DMS153 treated with DMSO at 0.1 percent for 48 hours (cell line): Measurements from ENCODE around the gene CHCHD6.

ENCODE experiments used
- DNase-seq: peaks from one replicate; lab custom pipeline; 2025; ENCODE audit not compliant: unreplicated experiment; lab: John Stamatoyannopoulos, UW

Gene CHCHD6

DNA sequence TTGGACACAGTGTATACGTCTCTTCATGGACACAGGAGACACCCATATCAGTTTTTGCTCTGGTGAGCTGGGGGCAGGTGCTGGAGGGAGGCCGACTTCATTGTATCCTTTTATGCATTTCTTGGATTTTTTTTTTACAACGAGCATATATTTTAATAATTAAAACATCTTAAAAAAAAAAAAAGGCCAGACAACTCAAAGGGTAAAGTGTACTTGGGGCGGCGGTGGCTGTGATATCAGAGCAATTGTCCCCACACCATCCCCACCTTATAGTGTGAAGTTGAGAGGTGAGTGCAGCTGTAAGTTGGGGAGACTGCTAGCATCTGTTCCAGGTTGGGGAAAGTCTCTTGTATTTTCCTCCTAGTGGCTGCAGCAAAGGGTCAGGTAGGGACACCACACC, 266.9 kb downstream of the CHCHD6 start:
- DNase-seq, result no peak

DNA sequence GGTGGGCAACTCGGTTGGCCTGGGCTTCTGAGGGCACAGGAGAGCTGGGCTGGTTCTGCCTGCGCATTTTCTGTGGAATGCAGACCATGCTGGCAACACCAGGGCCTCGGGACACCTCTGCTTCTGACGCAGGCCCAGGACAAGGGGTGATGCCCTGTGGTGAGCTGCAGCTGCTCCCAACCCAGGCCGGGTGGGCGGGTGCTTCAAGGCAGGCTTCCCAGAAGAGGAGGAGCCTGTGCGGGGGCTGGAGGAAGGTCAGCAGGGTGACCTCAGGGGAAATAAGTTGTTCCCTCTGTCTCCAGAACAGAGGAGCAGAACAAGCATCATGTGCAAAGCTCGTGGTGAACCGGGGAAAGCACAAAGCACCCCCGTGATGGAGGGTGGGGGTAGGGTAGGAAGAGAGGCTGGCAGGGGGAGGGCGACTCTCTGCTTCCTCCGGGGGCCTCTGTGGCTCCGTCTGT, 267.9 kb downstream of the CHCHD6 start:
- no peak for DNase-seq

DNA sequence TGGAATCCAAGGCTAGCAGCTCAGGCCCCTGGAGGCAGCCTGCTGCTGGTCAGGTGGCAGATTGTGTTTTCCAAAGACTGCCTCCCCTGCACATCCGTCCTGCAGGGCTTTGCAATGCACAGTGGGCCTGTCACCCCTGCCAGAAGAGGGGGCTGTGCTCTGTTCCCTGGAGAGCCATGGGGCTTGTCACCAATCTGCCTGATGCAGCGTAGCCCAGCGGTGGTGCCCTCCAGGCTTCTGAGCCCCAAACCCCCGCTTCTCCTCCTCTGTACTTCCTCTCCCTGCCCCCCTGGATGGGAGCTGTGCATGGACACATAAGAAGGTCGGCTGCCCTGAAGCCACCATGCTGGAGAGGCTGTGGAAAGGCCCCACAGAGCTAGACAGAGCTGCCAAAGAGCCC, 268.8 kb downstream of the CHCHD6 start:
- DNase-seq, result no peak

DNA sequence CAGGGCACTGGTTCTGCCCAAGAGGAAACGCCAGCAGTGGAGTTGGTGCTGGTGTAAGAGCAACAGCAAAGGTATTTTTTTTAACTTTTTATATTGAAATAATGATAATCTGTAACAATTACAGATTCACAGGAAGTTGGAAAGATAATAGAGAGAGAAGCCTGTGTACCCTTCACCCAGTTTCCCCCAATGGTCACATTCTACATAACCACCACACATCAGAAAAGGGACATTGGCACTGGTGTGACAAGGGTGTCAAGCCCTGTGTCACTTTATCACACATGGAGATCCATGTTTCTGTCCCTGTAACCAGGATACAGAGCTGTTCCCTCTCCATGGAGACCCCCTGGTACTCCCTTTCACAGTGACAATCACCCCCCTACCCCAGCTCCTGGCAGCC, 269.8 kb downstream of the CHCHD6 start:
- no peak for DNase-seq

DNA sequence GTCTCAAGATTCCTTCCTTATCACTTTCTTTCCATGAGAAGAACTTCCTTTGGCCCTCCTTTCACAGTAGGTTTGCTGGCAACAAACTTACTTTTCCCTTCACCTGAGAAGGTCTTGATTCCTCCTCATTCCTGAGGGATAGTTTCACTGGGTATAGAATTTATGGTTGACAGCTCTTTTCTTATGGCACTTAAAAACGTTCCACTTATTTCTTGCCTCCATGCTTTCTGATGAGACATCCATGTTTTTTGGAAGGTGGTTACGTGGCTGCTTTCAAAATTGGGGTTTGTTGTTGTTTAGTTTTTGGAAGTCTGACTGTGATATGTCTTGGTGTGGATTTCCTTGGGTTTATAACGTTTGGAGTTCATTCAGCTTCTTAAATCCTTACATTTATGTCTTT, 270.7 kb downstream of the CHCHD6 start:
- DNase-seq, result no peak

DNA sequence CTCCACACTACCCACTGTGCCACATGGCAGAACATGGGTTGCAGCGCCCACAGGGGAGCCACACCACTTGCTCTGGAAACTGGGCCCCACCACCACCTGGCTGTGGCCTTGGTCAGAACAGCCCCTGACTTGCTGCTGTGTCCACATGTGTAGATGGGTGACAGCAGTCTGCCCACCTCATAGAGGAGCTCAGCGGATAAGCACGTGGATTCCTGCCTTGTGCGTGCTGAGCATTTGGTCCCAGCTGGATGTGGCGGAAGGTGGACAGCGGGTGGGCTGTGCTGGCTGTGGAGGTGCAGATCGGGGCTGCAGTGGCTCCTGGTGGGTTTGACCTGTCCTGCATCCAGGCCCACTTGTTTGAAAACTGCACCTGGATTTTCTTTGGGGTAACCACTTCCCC, 272.9 kb downstream of the CHCHD6 start:
- DNase-seq, result no peak

DNA sequence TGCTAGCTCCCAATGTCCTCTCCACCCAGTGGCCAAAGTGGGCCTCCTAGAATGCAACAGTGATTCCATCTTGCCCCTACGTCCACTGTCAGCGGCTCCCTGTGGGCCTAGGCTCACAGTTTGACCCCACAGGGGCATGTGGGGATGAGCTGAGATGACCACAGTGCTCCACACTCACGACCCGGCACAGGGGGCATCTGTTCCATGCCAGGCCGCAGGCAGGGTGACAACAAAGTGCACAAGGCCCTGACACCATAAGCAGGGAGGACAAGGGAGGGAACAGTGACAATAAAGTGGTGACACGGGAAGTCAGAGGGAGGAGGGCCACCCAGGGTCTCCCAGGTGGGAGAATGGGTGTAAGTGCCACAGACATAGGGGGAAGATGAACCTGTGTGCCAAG, 273.8 kb downstream of the CHCHD6 start:
- DNase-seq, result no peak

DNA sequence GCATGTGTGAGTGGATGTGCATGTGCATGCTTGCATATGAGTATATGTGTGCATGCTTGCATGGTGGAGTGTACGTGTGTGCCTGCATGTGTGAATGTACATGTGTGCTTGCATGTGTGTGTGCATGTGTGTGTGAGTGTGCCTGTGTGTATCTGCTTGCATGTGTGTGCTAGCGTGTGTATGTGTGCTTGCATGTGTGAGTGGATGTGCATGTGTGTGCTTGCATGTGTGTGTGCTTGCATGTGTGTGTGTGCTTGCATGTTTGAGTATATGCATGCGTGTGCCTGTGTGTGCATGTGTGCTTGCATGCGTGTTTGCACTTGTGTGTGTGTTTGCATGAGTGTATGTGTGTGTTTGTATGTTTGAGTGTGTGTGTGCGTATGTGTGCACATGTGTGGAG, 274.3 kb downstream of the CHCHD6 start:
- no peak for DNase-seq

DNA sequence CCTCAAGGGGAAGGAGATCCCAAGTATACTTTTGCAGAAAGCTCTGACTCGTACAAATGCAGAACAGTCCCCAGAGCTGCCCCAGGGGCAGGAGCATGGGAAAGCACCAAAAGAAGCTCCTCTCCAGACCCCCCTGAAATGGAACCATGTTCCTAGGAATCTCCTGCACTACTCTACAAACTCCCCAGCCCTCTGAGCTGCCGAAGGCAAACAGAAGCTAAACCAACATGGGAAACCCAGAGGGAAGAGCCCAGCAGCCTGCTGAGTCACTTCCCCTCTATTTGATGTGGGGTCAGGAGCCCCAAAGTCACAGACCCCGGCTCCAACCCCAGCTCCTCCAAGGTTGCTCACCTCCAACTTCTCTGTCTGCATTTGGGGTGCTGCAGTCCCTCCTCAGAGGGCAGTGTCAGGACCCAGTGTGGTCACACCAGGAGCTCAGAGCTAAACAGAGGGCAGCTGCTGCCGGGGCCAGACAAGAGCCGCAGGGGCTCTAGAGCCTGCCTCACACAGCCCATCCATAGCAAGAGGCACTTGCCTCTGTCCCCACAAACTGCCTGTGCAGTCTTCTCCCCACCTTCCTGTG, 275.1 kb downstream of the CHCHD6 start:
- DNase-seq, result no peak

DNA sequence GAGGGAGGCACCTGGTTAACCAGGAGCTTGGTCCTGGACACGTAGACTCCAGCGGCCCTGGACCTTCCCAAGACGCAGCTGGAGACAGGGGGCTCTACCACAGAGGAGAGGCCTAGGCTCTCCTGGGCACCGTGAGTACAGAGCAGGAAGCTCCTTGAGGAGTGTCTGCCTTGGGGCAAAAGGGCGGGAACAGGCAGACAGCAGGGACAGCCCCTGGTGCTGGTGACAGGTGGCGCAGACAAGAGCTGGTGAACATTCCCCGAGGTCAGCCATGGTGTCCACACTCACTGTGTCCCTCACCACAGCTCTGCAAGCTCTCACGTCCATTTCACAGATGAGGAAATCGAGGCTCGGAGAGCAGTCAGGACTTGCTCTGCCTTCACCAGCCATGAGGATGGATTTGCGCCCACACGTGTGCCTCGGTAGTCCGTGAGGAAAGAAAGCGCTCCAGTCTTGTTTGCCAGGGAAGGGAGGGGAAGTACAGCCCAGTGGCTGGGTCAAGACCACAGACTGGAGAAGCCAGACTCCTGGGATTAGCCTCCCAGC, 276.3 kb downstream of the CHCHD6 start:
- no peak for DNase-seq

DNA sequence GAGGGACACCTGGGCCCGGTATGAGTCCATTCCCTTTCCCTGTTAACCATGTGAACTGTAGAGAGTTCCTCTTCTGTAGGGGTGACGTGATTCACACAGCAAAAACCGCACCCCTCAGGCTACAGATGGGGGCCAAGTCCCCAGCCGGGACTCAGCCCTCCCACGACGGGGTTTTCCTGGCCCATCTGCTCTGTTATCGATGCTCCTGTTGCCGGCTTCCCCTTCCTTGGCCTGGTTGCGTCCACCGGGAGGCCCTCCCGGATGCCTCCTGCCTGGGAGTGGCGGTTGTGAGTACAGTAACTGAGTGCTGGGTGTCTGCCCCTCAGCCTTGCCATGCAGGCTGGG, 278.1 kb downstream of the CHCHD6 start:
- no peak for DNase-seq

DNA sequence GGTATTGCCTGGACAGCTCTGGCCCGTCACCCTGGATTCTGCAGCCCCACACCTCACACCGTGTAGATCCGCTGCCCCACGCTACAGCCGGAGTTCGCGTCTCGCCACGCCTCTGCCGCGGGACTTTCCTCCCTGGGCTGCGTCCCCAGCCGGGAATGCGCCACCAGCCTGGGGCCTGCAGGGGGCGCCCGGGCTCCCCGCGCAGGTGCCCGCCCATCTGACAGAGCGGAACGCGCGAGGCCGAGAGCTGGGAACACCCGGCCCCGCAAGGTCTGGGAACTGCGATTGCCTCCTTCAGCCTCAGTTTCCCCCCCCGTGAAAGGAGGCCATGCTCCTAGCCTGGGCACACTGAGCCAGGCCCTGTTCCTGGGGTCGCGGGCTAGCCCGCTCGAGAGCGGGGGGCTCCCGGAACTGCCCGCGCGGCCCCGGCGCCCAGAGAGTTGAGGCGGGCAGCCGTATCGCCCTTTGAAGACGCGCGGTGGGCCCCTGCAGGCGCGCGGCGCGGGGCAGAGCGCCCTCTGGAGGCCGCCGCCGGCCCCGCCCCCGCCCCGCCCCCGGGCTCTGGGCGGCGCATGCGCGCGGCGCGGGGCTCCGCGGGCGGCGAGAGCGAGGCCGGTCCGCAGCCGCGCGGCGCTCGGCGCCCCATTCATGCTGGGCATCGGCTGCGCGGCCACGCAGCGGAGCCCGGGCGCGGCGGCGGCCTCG, 278.6 kb downstream of the CHCHD6 start, which contains the start of gene PLXNA1:
TSS of gene PLXNA1 (plus strand) at position 645 of the 705 bp plus-strand sequence. CDS start 5,479 bp downstream, outside the sequence.
- DNase-seq, result peak; percentile 45

DNA sequence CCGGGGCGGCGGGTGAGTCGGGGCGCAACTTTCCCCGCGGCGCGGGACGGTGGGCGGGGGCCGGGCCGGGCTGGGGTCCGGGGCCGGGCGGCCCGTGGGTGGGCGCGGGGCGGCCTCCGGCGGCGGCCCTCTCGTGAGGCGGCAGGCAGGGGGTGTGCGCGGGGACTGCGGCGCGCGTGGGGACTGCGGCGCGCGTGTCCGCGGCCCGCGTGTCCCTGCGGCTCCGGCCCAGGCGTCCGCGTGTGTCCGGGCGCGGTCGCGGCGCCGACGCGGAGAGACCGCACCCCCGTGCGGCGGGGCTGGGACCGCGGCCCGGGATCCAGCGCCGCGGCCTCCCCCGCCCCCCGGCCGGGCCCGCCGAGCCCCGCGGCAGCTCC, 279.2 kb downstream of the CHCHD6 start:
- DNase-seq, result no peak

DNA sequence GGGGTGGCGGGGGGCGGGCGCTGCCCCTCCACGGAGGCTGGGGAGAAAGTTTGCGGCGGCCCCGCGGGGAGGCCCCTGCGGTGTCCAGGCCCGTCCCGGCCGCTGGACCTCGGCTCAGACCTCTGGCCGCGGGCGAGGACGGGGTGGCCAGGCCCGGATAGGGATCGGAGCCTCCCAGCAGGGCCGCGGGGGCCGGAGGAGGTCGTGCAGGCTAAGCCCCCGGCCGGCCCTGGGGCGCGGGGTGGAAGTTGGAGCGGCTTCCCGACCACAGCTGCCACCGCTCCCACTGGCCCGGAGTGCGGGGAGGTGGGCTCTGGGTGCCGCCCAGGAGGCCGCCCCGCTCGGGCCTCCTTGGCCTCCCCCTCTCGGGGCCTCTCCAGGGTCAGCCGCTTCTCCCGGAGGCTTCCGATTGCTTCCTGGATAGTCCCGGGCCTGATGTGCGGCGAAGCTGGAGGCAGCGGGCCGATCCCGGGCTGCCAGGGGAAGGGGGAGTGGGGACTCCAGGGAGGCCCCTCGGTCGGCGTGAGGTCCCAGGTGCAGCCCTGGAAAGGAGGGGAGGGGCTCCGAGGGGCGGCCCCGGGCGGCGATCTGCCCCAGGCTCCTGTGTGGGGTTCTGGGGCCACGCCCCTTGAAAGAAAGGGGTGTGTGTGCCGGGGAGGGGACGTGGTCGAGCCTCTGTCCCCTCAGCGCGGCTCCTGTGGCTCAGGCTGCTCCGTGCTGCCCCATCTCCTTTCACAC, 279.8 kb downstream of the CHCHD6 start:
- no peak for DNase-seq

DNA sequence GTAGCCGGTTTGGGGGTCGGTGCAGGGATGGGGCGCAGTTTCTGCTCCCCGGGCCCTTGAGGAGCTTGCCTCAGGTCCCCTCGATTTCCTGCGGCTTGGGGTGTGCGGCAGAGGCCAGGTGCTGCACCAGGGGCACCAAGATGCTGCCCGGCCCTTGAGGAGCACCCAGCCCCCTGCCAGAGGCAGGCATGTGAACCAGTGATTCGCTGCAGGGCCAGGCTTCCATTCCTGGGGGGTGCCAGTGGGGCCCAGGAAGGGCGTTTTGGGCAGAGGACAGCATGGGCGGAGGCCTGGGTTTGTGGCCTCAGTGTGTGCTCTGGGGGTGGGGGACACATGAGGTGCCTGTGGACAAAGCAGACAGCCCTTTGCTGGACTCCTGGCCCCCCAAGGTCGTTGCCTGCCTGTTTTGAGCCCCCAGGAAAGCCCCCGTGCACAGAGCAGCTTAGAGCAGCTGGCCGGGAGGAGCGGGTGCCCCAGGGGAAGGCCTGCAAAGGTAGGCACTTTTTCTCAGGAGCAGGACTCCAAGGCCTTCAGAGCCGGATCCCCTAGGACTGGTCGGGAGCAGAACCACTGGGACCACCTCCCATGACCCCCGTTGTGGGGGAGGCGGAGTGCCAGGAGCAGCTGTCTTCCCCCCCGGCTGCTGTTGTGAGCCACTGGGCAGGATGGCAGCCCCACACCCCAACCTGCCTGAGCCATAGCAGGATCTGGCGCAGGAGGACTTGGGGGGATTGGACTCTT, 280.5 kb downstream of the CHCHD6 start:
- DNase-seq, result no peak

DNA sequence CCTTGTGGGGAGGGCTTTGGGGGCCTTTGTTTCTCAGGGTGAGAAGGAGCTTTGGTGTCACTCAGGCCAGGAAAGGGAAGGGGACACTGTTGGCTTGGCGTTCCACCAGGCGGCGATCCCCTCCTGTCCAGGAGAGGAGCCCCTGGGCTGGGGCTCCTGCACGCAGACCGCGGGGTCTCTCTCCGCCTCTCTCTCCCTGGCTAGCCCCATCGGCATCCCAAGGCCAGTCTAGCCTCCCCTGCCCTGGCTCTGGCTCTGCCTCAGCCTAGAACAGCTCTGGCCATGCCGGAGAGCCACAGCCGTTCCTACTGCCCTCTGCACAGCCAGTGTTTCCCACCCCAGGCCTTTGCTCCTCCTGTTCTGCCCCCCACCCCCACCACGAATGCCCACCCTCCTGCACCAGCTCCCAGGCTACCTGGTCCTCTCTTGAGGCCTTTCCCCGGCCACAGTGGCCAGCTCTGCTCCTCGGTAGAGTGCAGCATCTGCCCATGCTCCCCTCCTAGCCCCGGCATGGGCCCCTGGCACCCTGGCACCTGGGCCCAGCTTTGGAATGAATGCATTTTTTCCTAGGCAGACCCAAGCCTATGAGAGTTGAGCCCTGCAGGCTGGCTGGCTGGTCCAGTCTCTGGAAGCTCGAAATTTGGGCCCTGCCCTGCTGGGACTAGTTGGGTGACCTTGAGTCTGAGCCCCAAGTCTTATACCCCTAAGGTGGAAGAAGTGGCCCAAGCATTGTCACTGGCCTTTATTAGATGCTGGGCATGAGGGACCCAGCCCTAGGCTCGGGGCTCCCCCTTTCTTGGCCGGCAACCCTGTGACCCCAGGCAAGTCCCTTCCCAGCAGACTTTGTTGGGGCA, 281.3 kb downstream of the CHCHD6 start:
- no peak for DNase-seq

DNA sequence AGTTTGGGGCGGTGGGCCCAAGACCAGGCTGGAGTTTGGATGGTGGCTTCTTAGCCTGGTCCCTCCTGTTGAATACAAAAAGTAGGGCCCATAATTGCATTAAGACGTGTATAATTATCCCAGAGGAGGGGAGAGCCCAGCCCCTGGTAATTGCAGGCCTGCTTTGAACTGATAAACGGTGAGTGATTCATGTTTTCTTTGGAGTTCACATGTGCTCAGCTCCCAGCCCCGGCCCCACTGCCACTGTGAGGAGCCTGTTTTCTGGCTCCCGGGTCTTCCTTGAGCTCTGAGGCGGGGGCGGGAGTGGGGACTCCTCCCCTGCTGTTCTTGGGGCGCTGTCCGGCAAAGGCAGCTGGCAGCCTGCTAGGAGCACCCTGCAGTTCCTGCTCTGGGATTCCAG, 282.0 kb downstream of the CHCHD6 start:
- no peak for DNase-seq

DNA sequence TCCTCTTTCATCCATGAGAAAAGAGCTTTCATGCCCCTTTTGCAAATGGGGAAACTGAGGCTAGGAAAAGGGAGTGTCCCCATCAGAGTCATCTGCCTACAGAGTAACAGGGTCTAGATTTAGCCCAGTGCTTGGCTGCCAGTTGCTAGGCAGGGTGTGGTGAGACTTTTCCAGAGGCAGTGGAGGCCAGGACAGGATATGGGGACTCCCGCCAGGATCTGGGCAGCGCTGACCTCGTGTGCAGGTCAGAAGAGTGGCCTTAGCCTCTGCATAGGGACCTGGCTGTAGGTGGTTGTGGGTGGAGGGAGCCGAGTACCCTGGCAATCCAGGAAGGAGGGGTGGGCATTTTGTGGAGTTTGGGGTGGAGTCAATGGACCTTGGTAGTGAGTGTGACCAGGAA, 283.1 kb downstream of the CHCHD6 start:
- DNase-seq, result no peak

DNA sequence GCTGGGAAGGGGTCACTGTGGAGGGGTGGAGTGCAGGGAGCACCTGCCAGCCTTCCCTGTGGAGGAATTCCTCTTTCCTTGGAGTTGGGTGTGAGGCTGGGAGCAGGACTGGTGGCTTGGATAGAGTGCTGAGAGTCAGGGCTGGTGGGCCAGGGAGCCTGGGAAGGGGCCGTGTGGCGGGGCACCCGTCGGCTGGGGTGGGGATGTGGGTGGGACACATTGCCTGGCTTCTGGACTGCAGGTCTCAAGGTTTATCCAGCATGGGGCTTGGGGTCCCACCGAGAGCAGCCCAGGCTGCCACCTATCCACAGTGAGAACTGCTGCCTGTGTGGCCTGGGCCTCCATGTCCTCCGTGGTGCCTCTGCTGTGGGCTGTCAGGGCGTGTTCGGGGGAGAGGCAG, 283.6 kb downstream of the CHCHD6 start:
- DNase-seq, result no peak

DNA sequence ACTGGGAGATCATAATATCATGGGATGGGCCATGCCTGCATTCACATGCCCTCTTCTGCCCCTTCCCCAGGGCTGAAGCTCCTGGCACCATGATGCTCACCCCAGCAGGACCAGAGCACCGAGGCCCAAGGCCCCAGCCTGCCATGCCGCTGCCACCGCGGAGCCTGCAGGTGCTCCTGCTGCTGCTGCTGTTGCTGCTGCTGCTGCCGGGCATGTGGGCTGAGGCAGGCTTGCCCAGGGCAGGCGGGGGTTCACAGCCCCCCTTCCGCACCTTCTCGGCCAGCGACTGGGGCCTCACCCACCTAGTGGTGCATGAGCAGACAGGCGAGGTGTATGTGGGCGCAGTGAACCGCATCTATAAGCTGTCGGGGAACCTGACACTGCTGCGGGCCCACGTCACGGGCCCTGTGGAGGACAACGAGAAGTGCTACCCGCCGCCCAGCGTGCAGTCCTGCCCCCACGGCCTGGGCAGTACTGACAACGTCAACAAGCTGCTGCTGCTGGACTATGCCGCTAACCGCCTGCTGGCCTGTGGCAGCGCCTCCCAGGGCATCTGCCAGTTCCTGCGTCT, 284.5 kb downstream of the CHCHD6 start:
- no peak for DNase-seq
